Nephron (organoid): ENCODE results near the gene TNNI2.
A peak's percentile ranks its signal among the peaks of the same experiment; 100 is the strongest.

Source experiments
- H3K27ac Mint-ChIP-seq, 3 experiments: 2 replicates each; pipeline ENCODE4 v1.8.0; 2020; ENCODE audit warnings: mixed read lengths in 3 of 3, mild to moderate bottlenecking in 2 of 3, moderate library complexity in 1 of 3
- H3K27me3 Mint-ChIP-seq: 2 replicates; pipeline ENCODE4 v1.8.0; 2021; ENCODE audit warnings: low read depth, mild to moderate bottlenecking, moderate library complexity, mixed read lengths
- H3K36me3 Mint-ChIP-seq: 2 replicates; pipeline ENCODE4 v1.8.0; 2020; ENCODE audit warnings: low read depth, mixed read lengths
- H3K4me1 Mint-ChIP-seq: 2 replicates; pipeline ENCODE4 v1.8.0; 2020; ENCODE audit warnings: mixed read lengths
- H3K4me3 Mint-ChIP-seq, 3 experiments: 2 replicates each; pipeline ENCODE4 v1.8.0; 2020; ENCODE audit warnings: mild to moderate bottlenecking in 3 of 3, mixed read lengths in 3 of 3, moderate library complexity in 2 of 3
- H3K9me3 Mint-ChIP-seq: 2 replicates; pipeline ENCODE4 v1.8.0; 2020; ENCODE audit warnings: mixed read lengths
- TF ChIP-seq, protein P1 (sequence below), 3 experiments: fragments of 200-600 bp; sonication (generic); IDR thresholded peaks; one replicate each; pipeline ENCODE4 v1.5.0; 2021; ENCODE audit warnings: antibody characterized with exemption in 3 of 3; ENCODE audit not compliant: unreplicated experiment in 3 of 3

Gene TNNI2

DNA sequence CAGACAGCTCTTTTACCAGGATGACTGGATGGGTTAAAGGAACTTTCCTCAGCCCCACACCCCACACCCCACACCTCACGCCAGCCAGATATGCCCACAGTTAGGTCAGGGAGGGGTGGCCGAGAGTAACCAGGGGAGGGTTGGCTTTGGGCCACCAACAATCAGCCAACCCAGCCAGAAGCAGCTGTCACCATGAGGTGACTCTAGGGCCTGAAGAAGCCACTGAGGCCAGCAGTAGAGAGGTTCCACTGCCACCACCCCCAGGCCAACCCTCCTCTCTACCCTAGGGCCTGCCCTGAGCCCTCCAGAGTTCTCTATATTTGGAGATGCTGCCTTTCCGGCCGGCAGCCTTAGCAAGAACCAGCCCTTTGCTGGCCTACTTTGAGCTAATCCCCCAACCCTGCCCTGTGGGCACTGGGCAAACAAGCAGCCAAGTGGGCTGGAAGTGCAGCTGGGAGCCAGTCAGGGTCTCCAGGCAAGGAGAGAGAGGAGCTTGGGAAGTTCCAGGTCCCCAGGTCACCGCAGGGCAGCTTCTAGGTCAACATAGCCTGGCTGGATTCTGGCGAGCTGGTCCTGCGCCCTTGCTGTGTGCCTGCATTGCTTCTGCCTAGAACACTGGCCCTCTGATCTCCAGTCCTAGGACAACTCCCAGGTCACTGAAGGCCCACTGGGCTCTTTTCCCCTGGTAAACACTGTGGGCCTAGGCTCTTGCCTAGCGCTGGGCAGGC, 16.0 kb upstream of the TNNI2 start:
- Mint-ChIP-seq H3K9me3 (peaks cover 12% of the 10 kb centered on the region), H3K4me3 (no peak overlapping the region), H3K4me1 (peaks cover 18% of the 10 kb centered on the region), H3K36me3 (no peaks in the 10 kb centered on the region), H3K27me3 (peaks cover 3% of the 10 kb centered on the region), H3K27ac (no peak overlapping the region)
- TF ChIP-seq, protein P1, sequence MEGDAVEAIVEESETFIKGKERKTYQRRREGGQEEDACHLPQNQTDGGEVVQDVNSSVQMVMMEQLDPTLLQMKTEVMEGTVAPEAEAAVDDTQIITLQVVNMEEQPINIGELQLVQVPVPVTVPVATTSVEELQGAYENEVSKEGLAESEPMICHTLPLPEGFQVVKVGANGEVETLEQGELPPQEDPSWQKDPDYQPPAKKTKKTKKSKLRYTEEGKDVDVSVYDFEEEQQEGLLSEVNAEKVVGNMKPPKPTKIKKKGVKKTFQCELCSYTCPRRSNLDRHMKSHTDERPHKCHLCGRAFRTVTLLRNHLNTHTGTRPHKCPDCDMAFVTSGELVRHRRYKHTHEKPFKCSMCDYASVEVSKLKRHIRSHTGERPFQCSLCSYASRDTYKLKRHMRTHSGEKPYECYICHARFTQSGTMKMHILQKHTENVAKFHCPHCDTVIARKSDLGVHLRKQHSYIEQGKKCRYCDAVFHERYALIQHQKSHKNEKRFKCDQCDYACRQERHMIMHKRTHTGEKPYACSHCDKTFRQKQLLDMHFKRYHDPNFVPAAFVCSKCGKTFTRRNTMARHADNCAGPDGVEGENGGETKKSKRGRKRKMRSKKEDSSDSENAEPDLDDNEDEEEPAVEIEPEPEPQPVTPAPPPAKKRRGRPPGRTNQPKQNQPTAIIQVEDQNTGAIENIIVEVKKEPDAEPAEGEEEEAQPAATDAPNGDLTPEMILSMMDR (IDR thresholded peaks at IDR 0.05; ENCODE audit: unreplicated experiment in 3 of 3): no peak

DNA sequence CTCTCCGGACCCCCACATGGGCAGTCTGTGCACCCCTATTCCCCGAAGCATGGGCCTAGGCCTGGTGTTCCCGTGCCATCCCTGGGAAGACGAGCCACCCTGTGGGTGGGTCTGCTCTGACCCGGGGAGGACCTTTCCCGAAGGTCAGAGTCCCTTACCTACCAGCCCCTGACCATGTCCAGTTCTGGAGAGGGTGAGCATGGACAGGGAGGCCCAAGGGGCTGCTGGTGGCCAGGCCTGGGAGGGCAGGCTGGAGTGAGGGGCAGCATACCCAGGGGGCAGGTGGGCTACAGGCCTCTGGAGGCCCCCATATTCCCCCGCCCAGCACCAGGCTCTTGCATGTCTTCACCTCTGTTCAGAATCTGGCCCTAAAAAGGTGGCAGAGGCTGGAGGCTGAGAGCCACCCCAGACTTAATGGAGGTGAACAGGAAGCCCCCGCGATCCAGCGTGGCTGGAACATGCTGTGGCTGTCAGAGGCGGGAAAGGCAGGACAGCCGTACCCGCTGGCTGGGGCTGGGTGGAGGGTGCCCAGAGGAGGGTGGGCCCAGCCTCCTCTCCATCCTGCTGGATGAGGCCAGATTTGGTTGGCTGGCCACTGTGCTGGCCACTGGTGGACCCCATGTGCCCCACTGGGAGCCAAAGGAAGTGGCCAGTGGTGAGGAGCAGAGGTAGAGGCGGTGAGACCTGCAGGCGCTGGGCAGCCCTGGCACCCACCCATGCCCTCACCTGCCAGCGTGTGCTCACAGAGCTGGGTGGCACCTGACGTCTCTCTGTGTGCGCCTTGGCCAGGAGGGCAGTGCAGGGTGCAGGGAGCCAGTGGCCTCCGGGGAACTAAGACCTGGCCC, 15.2 kb upstream of the TNNI2 start:
- peaks cover 3% of the 10 kb centered on the region for H3K27me3 Mint-ChIP-seq
- peaks cover 12% of the 10 kb centered on the region for H3K9me3 Mint-ChIP-seq
- H3K4me1 Mint-ChIP-seq: peaks cover 20% of the 10 kb centered on the region
- TF ChIP-seq, protein P1 (IDR thresholded peaks at IDR 0.05; ENCODE audit: unreplicated experiment in 3 of 3): no peak
- H3K4me3 Mint-ChIP-seq: no peak overlapping the region
- H3K36me3 Mint-ChIP-seq: no peaks in the 10 kb centered on the region
- H3K27ac Mint-ChIP-seq: no peak overlapping the region

DNA sequence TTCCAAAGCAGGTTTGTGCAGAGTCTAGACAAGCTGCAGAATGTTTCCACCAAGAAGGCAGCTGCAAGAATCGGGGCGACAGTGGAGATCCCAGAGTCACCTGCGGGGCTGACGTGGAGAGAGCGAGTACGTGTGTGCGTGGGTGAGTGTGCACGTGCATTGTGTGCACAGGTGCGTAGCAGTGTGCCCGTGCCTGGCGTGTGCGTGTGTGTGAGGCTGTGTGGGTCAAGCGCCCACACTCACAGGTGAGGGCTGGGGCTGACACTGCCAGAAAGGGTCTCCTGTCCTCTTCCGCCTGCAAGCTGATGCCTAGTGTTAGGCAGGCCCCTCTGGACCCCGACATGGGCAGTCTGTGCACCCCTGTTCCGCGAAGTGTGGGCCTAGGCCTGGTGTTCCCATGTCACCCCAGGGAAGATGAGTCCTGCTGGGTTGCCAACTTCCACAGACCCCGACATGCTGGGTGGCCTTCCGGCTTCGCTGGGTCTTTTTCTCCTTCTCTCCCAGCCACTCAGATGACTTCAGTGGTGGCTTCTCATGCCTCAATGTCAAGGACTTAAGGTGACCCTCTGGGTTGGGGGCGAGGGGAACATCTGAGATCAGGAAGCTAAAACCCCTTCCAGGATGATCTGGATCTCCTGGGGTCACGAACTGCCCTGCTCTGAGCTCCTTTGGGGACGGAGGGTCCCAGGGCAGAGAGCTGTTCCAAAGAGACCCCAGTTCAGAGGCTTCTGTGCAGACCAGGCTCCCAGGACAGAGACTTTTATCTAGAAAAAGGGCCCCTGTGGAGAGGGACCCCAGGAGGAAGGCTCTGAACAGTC, 14.4 kb upstream of the TNNI2 start:
- no peaks in the 10 kb centered on the region for H3K36me3 Mint-ChIP-seq
- H3K27me3 Mint-ChIP-seq: peaks cover 3% of the 10 kb centered on the region
- H3K9me3 Mint-ChIP-seq: peaks cover 10% of the 10 kb centered on the region
- TF ChIP-seq, protein P1 (IDR thresholded peaks at IDR 0.05; ENCODE audit: unreplicated experiment in 3 of 3): no peak
- no peak overlapping the region for H3K27ac Mint-ChIP-seq
- H3K4me1 Mint-ChIP-seq: peaks cover 27% of the 10 kb centered on the region
- no peak overlapping the region for H3K4me3 Mint-ChIP-seq

DNA sequence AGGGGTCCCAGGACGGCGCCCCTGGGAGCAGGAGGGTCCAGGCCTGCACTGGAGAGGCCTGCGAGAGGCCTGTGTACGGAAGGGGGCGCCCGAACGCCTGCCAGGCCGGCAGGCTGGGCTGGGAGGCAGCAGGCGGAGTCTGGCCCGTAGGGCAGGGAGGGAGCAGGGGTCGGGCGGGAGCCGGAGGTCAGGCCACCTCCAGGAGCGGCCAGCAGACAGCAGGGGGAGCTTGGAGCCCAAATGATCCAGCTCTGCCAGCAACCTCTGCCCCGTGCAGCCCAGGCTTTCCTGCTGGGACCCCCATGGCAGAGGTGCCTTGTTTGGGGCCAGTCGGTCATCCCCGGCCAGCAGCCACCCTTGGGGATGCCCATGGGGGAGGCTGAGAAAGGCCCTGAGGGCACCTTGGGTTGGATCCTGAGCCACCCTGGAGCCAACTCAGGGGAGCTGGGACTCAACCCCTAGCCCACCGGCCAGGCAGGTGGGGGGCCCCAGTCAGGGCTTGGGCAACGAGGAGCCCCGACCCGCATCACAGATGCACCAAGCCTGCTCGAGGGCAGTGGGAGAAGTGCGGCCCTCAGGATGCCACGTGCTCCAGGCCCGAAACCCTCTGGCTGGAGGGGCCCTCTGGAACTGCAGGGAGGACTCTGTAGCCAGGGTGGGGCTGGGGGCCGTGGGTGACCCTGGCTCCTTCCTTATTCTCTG, 13.6 kb upstream of the TNNI2 start:
- TF ChIP-seq, protein P1 (IDR thresholded peaks at IDR 0.05; ENCODE audit: unreplicated experiment in 3 of 3): peak; percentile 54 to 73 (median 62)
- H3K36me3 Mint-ChIP-seq: no peaks in the 10 kb centered on the region
- H3K9me3 Mint-ChIP-seq: peaks cover 7% of the 10 kb centered on the region
- H3K27me3 Mint-ChIP-seq: peaks cover 3% of the 10 kb centered on the region
- no peak overlapping the region for H3K4me3 Mint-ChIP-seq
- peaks cover 23% of the 10 kb centered on the region for H3K4me1 Mint-ChIP-seq
- H3K27ac Mint-ChIP-seq: no peak overlapping the region

DNA sequence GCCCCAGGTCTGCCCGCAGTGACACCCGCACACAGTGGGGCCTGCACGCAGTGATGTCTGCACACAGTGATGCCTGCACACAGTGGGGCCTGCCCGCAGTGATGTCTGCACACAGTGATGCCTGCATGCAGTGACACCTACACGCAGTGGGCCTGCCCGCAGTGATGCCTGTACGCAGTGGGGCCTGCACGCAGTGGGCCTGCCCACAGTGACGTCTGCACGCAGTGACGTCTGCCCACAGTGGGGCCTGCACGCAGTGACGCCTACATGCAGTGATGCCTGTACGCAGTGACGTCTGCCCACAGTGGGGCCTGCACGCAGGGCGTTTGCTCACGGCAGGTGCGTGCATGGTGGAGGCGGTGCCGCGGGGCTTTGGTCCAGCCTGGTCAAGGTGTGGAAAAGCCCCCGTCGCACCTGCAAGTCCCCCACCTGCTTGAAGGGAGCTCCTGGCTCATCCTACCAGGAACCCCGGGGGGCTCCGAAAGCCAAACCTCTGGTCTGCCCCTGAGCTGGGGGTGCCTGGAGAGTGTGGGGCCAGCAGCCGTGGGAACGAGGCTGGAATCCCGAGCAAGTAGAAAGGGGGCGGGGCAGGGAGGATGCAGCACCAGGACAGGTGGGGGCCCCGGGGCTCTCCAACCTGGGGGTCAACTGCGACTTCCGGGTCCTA, 12.9 kb upstream of the TNNI2 start:
- H3K4me3 Mint-ChIP-seq: no peak overlapping the region
- H3K9me3 Mint-ChIP-seq: peaks cover 4% of the 10 kb centered on the region
- TF ChIP-seq, protein P1 (IDR thresholded peaks at IDR 0.05; ENCODE audit: unreplicated experiment in 3 of 3): no peak
- peak overlapping the region in 1 of 3 experiments; percentile 72 for H3K27ac Mint-ChIP-seq
- no peaks in the 10 kb centered on the region for H3K36me3 Mint-ChIP-seq
- H3K4me1 Mint-ChIP-seq: peaks cover 25% of the 10 kb centered on the region
- peaks cover 3% of the 10 kb centered on the region for H3K27me3 Mint-ChIP-seq
